ENCODE measurements around the gene GADD45GIP1.

DNA sequence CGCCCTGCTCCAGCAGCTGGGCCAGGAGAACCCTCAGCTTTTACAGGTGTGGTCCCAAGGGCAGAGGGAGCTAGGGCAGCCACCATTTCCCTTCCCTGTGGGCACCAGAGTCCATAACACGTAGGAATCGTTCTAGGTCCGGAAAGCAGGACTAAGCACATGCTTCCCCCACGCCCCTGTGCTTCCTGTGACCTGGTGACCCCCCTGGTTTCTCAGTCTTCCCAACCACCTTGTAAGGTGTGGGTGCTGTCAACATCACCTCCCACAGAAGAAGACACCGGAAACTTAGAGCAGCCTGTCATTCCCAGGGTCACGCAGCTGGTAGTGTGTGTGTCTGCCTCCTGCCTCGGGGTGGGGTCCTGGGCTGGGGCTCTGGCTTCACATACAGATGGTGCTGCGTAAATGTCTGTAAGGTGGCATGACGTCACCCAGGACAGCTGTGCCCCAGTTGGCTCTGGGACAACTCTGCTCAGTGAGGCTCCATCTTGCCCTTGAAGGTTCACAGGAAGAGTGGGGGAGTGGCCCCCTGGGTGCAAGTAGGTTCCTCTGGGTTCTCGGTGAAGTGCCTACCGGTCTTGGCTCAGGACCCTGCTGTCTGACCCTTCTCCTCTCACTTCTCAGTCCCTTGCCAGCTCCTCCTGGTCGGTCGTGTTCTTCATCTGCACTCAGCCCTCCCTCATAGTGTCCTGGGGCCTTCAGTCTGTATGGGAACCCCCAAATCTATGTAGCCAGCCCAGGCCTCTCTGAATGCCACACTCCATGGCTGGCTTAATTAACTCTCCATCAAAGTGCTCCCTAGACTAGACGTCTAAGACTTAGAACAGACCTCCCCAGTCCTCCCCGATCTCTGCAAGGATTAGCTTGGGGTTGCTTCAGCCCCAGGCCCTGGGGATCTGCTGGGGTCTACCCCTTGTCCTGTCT lies 7.4 kb downstream of the GADD45GIP1 start:
- TF ChIP-seq EZH2 (IDR thresholded peaks at IDR 0.05; ENCODE audit: borderline replicate concordance, control insufficient read depth, low read depth, low read length): no peak
- no peak for TF ChIP-seq ZNF24 (IDR thresholded peaks at IDR 0.05)
- TF ChIP-seq, protein P1, sequence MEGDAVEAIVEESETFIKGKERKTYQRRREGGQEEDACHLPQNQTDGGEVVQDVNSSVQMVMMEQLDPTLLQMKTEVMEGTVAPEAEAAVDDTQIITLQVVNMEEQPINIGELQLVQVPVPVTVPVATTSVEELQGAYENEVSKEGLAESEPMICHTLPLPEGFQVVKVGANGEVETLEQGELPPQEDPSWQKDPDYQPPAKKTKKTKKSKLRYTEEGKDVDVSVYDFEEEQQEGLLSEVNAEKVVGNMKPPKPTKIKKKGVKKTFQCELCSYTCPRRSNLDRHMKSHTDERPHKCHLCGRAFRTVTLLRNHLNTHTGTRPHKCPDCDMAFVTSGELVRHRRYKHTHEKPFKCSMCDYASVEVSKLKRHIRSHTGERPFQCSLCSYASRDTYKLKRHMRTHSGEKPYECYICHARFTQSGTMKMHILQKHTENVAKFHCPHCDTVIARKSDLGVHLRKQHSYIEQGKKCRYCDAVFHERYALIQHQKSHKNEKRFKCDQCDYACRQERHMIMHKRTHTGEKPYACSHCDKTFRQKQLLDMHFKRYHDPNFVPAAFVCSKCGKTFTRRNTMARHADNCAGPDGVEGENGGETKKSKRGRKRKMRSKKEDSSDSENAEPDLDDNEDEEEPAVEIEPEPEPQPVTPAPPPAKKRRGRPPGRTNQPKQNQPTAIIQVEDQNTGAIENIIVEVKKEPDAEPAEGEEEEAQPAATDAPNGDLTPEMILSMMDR (IDR thresholded peaks at IDR 0.05 in 2 of 3, conservative IDR thresholded peaks at IDR 0.05 in 1 of 3; ENCODE audit: control insufficient read depth in 2 of 3, extremely low read depth in 1 of 3, insufficient read depth in 1 of 3, low read depth in 3 of 3, low read length in 3 of 3): no peak
- TF ChIP-seq POLR2A (IDR thresholded peaks at IDR 0.05; ENCODE audit: low read depth, low read length): peak; percentile 16; the same call in 1 of the 2 replicates
- no peak for TF ChIP-seq TBL1XR1 (IDR thresholded peaks at IDR 0.05; ENCODE audit: low read depth, low read length)
- no peak for TF ChIP-seq POLR2AphosphoS5 (IDR thresholded peaks at IDR 0.05; ENCODE audit: low read length)
- no peak for TF ChIP-seq EP300 (IDR thresholded peaks at IDR 0.05; ENCODE audit: borderline replicate concordance in 1 of 2, control insufficient read depth in 1 of 2, low read depth in 2 of 2, low read length in 2 of 2)
- no peak for TF ChIP-seq CHD2 (IDR thresholded peaks at IDR 0.05; ENCODE audit: borderline replicate concordance, low read depth, low read length)
- no peak for TF ChIP-seq NR2C1 (IDR thresholded peaks at IDR 0.05)
